ENCODE data around the gene CRKL.
"Not testable (repeated sequence)": the region's sequence is repeated elsewhere in the genome, so short reads cannot be mapped to it uniquely, and the experiment has no call there.

The CRKL gene, protein sequence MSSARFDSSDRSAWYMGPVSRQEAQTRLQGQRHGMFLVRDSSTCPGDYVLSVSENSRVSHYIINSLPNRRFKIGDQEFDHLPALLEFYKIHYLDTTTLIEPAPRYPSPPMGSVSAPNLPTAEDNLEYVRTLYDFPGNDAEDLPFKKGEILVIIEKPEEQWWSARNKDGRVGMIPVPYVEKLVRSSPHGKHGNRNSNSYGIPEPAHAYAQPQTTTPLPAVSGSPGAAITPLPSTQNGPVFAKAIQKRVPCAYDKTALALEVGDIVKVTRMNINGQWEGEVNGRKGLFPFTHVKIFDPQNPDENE

DNA sequence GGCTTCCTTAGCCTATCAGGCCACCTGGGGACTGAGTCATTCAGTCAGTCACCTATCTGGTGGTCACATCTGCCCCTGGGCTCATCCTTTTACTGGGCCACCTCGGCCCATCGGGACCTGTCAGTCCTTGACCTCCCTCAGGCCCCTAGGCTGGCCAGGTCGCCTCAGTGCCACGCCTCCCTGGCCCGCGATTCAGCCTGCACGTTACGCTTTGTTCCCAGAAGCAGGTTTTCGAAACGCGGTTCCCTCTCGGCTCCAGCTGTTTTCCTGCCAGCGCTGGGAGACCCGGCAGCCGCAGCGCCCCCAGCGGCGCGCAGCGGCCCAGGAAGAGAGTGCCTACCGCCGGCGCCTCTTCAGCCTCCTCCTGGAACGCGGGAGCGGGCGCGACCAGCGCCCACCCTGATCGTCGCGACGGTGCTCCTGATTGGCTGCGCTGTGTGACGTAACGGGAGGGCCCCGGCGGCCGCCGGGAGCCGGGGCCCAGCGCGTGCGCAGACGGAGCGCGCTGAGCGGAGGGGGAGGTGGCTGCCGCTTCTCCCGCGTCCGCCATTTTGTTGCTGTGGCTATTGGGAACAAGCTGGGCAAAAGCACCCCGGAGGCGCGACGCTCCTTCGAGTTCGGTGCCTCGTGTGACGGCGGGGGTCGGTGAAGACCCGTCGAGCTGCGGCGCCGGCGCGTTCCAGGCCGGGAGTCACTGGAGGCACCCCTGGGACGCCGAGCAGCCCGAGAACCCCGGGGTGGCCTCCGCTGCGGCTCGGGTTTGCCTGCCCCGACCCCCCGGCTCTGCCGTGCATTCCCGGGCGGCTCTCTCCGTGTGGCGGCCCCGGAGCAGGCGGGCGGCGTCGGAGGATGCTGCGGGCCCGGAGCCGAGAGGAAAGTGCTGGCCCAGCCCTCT is at the start of gene CRKL:
TSS of gene CRKL (plus strand) at position 492 of the 895 bp plus-strand sequence. CDS start 528 bp downstream, outside the sequence.
- peak; percentile 97 for DNase-seq

DNA sequence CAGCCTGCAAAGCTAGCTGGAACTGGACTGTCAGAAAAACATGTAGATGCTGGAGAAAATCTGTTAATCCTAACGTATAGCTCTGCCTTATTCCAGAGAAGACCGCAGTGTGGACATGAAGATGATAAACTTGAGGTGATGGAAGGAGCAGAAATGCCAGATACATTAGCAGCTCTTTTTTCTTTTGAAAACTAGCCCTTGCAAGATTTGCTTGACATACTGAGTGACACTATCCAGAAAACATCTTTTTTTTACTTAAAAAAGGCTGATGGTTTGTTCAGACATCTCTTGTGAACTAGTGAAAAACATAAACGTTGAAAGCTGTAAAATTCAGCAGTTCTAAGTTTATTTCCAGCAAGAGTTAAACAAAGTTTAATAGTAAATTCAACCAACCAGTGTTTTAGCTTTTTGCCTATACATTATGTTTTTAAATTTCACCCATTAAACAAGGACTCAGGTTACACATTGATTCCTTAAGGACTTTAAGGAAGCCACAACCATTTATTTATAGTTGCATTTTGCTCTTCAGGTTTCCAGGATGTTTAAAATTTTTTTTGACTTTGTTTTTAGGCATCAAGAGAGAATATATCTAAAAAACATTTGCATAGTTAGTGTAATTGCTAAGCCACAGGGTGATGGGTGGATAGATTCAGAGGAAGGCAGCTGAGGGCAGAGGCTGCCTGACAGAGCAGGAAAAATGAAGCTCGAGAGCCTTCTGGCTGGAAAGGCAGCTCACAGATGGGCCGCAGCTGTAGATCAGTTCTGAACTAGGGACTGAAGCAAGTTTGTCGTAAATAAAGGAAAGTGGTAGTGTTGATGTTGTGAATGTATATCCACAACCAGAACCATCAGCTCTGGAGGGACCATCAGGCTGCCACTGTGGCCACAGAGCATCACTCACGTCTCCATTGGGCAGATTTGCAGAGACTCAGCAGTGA is 48.9 kb upstream of the CRKL start:
- DNase-seq, result no peak

DNA sequence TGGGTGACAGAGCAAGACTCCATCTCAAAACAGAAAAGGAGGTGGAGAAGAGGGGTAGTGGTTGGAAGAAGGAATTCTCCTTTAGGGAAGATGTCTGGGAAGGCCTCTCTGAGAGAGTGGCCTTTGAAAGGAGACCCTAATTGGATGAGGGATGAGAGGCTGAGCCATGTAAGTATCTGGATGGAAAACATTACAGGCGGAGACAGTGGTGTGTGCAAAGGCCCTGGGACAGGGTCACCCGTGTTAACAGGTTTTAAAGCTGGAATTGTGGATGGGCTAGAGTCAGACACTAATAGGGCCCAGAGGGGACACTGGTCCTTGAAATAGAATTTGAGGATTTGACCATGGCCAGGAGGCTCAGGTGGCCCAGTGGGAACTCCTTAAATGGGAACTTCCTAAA is 48.0 kb upstream of the CRKL start:
- no peak for DNase-seq

DNA sequence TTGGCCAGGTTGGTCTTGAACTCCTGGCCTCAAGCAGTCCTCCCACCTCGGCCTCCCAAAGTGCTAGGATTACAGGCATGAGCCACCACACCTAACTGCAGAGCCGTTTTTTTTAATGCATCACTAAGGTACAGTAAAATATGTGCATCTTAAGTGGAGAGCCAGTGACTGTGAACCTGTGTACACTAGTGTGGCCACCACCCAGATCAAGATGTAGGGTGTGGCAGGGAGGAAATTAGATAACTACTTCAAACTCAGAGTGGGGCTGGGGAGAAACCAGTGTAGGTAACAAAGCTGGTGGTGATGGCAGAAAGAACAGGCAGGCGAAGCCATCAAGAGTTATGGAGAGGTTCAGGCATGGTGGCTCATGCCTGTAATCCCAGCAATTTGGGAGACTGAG is 44.0 kb upstream of the CRKL start:
- DNase-seq, result no peak

DNA sequence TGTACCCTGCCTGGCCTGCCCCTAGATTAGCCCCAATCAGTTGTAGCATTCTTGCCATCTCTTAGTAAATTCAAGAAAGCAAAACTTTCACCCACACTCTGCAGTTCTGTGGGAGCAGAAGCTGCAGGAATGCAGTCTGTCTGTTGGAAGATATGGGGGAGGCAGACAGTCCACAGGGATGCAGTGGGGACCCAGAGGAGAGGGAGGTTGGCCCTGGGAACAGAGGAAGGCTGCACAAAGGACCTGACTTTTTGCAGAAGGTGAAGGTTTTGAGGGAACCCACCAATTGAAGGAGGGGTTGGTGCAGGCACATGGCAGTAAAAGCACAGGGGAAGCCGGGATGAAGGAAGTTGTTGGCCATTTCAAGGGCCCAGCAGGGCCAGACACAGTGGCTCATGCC is 41.9 kb upstream of the CRKL start:
- no peak for DNase-seq

DNA sequence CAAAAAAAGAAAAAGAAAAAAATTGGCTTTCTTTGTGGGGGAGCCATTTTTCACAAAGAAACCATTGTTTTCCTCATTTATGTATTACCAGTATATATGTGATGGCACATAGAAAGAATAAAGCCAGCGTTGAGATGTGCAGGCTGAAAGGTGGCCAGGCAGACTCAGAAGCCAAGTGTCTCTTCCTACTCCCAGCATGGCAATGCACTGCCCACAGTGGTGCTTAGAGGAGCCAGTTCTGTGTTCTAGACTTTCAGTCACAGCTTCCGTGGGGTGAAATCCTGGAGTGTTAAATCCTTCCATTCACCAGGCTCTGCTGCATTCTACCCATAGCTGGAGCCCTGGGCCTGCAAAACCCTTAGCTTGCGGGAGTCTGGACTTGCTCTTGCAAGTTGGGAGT is 39.5 kb upstream of the CRKL start:
- DNase-seq, result no peak

DNA sequence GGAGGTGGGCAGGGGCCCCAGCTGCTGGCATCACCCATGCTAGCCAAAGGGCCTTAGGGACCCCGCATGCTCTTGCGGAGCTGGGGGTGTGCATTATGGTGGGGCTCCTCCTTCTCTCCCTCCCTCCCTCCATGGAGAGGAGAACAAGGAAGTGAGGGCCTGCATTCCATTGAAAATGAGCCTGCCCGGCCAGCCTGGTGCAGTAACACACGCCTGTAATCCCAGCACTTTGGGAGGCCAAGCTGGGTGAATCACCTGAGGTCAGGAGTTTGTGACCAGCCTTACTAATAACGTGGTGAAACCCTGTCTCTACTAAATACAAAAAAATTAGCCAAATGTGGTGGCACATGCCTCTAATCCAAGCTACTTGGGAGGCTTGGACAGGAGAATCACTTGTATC is 36.0 kb upstream of the CRKL start:
- DNase-seq, result no peak

DNA sequence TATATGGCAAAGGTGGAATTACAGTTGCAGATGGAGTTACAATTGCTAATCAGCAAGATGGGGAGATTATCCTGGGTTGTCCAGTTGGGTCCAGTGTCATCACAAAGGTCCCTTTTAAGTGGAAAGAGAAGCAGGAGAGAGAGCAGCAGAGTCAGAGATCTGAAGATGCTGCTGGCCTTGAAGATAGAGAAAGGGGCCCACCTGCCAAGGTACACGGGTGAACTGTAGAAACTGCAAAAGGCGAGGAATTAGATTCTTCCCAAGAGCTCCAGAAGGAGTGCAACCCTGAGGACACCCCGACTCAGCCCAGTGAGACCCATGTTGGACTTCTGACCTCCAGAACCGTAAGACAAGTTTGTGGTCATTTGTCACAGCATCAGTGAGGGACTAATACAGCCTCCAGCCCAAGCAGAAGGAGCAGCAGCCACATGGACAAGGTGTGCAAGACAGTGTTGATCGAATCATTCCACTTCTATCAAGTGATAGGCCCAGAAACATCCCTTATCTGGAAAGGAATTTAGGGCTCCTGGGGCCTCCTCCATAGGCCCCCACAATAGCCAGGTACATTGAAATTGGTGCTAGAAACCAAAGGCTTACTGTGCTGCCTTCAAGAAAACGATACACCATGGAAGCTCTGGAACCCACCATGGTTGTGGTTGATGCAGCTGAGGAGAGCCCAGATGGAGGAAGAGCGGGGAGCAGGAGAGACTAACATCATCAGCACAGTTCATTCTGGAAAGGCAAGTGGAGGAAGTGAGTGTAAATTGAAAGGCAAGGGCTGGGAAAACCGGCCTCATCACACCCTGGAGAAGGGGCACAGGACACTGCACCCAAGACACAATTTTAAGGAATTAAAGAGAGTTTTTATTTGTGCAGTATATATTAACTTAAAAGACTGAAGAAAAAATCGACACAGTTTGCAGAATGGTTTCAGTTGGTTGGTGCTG is 35.1 kb upstream of the CRKL start:
- DNase-seq, result no peak

DNA sequence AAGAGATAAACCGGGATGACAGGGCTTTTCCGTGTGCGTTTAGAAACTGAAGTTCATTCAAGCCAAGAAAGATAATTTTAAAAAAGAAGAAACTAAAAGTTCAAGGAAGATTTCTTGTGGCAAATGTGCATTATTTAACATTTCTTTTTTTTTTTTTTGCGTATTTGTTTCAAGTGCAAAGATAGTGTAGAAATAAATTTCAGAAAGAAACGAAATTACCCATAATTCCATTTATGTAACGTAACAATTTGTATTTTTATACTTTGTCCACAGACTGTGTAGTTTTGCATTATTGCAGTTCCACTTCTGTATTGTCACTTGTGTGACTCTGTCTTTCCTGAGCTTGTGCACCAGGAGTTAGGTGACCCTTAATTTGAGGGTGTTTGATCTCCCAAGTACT is 34.4 kb upstream of the CRKL start:
- DNase-seq, result no peak

DNA sequence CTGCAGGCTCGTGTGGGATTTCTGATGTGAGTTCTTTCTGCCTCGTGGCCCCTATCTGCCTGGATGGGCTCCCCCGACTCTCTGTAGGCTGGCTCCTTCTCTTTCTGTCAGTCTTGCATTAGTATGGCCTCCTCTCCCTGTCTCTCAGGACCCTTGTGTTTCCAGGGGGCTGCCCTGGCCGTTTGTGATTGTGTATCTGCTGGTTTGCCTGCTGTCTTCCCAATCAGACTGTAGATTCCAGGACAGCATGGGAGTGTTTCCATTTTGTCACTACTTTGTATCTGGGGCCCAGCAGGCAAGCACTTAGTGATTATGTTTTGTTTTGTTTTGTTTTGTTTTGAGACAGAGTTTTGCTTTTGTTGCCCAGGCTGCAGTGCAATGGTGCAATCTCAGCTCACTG is 32.8 kb upstream of the CRKL start:
- DNase-seq, result no peak

DNA sequence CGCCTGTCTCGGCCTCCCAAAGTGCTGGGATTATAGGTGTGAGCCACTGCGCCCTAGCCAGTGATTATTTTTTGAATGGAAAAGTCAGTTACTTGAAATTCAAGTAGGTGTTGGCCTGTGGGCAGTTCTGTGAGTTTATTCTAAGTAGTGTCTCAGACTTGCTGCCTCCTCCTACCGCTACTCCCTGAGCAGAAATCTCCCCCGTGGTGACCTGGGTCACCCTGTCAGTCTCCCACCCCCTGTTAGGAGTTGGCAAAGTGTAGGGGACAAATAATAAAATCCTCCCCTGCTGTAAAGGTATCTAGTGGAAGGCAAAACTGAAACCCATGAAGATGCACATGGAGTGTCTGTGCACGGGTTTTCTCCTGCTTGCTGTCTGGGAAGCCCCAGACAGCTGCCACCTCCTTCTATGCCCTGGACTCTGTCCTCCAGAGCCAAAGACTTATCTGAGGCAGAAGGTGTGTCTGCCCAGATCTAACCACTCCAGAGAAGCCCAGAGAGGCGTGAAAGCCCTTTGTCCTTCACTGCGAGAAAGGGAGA is 32.1 kb upstream of the CRKL start:
- DNase-seq, result no peak

DNA sequence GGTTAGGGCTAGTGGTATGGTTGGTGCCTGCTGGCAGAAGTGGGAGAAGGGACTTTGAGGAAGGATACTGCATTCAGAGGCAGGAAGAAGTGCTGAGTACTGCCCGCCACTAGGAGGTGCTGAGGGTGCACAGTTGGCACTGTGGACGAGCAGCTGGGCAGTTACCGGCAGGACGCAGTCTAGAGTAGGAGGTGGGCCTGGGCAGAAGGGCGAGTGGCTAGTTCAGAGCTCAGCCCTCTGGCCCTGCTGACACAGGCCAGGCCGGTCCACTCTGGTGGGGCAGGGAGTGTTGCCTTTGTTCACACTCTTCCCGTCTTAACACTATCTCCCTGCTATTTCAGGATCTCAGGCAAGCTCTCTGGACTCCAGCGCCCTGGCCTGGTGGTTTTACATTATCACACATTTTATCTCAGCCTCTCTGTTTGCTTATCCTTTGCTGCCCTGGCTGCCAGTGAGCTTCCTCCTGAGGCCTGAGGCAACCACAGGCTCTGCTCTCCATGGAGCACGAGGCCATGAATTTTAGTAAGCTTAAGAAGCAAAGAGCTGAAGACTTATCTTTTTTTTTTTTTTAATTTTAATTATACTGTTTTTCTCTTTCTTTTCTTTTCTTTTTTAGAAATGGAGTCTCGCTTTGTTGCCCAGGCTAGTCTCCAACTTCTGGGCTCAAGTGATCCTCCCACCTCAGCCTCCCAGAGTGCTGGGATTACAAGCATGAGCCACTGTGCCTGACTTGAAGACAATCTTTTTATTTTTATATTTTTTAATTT is 31.5 kb upstream of the CRKL start:
- peak; percentile 51 for DNase-seq

DNA sequence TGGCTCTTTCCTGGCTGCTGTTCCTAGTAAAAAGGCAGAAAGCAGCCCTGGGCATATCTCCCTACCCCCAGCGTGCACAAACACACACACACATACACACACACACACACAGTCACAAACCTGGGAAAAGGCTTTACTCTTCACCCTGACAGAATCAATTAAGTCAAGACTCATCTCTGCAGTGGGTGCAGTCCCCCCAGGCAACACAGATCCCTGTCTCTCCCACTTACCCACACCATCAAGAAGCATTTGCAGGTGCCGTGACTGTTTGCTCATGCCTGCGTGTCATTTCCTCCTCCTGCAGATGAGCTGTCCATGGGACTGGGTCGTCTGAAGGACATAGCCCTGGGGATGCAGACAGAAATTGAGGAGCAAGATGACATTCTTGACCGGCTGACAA is 29.8 kb upstream of the CRKL start:
- DNase-seq, result no peak

DNA sequence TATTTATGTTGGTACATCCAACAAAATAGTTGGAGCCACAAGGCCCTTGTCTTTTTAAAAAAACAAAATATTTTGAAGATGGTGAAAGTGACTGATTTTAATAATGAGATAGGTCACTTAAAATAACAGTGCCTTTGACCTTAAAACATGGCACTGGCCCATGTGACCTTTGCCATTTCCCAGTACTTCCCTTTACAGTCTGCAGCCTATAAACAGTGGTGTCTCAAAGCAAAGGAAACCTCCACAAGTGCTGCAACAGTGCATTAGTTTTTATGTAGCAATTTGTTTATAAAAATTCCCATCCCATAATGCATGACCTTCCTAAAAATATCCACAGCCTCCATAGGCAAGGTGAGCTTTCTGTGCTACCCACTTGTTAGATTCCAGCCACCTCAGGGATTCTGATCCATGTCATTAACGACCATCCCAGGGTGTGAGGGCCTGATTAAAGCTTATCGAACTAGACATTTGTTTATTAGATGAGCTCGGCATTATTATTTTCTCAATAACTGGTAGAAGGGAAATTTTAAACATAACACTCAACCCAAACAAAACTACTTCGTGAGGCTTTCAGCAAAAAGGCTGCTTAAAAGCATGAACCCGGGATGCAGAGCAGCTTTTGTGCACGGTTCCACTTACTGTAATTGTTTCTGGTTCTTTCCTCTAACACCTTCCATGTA is 28.0 kb upstream of the CRKL start:
- no peak for DNase-seq

DNA sequence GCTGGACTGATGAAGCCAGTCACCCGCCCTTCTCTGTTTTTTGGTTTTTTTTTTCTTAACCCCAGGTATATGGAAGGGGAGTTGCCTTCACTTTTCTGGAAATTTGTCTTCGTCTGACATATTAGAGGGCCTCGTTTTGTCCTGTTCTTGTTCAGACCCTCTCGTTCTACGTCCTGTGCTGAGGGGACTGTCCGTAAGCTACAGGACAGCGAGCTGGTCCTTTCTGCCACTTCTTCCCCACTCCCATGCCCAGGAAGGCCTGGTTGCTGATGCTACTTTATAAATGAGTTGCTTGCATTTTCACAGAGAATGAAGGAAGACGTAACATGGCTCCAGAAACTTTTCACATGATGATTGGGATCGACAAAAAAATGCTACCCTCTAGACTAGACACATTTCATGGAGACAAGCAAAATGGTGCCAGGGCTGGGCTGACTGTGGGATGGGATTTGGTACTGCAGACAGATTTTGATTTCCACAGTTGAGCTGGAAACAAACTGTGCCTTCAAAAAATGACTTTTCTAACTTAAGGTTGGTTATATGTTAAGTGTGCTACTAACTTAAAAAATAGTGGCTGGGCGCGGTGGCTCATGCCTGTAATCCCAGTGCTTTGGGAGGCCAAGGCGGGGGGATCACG is 27.2 kb upstream of the CRKL start:
- DNase-seq, result no peak

DNA sequence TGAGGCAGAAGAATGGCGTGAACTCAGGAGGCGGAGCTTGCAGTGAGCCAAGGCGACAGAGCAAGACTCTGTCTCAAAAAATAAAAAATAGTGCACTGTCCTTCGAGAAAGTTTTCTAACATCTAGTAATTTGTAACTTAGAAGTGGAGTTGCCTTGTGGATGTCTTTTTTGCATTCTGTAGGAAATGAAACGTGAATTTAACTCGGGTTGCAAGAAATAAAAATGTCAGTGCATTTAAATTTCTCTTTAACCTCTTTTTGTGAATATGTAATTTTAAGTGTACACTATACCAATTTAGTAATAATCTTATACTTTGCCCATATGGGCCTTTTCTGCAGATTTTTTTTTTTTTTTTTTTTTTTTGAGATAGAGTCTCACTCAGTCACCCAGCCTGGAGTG is 26.2 kb upstream of the CRKL start:
- DNase-seq, result no peak

DNA sequence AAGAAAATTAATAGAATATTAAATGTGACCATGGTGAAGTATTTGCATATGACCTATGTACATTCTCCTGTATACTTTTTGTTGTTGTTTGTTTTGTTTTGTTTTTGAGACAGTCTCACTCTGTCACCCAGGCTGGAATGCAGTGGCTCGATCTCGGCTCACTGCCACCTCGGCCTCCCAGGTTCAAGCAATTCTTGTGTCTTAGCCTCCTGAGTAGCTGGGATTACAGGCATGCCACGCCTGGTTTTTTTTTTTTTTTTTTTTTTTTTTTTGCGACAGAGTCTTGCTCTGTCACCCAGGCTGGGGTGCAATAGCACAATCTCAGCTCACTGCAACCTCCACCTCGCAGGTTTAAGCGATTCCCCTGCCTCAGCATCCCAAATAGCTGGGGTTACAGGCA is 19.5 kb upstream of the CRKL start:
- DNase-seq, result not testable (repeated sequence)

DNA sequence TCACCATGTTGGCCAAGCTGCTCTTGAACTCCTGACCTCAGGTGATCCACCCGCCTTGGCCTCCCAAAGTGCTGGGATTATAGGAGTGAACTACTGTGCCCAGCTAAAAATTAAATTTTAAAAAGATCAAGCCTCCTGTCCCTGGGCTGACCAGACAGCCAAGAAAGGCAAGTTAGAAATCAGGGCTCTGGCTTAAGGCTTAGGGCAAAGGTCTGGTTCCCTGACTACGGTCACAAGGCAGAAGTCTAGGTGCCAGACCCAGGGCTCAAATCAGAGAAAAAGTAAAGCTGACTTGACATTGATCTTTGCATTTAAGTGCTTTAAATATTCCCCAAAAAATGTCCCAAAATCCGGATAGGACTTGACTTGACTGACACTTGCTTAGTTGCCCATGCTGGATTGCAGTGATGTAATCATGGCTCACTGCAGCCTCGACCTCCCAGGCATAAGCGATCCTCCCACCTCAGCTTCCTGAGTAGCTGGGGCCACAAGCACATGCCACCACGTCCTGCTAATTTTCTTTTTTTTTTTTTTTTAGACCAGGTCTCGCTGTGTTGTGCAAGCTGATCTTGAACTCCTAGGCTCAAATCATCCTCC is 17.3 kb upstream of the CRKL start:
- no peak for DNase-seq

Data from NCI-H1092 (cell line).